ENCODE data around the gene OR6Q1. TPM values are rescaled to one million over a fixed set of nuclear protein-coding genes. Genes with fewer than 3 reads are reported as not detected.

OR6Q1 gene
- total RNA-seq, 1 donor from 2014 or later, result not detected

DNA sequence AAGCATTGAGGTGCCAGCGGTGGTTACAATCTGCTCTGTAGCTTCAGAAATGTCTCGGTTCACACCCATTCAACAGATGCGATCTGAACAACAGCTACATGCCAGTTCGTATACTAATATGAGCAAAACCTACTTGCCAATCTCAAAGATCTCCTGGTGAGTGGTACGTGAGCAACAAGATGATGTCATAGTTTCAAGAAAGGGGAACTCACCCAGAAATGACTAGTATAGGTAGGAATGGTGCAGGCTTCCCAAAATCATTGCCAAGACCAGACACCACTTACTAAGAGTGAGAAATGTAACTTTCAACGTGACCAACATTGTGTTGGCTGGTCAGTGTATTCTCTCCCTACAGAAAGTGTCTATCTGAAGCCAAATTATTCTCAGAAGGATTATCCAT lies 31.1 kb downstream of the OR6Q1 start:
- no peaks in the 10 kb centered on the region for H3K79me2 ChIP-seq (ENCODE audit: low read depth)
- DNase-seq (ENCODE audit: low spot score), result no peak
- H3K36me3 Mint-ChIP-seq, result no peaks in the 10 kb centered on the region
- H3K4me3 ChIP-seq, result no peak overlapping the region
- H3K27ac Mint-ChIP-seq, result no peak overlapping the region
- TF ChIP-seq EZH2phosphoT487 (IDR thresholded peaks at IDR 0.05) (no peak), EZH2 (IDR thresholded peaks at IDR 0.05) (no peak)
- TF ChIP-seq, protein P1, sequence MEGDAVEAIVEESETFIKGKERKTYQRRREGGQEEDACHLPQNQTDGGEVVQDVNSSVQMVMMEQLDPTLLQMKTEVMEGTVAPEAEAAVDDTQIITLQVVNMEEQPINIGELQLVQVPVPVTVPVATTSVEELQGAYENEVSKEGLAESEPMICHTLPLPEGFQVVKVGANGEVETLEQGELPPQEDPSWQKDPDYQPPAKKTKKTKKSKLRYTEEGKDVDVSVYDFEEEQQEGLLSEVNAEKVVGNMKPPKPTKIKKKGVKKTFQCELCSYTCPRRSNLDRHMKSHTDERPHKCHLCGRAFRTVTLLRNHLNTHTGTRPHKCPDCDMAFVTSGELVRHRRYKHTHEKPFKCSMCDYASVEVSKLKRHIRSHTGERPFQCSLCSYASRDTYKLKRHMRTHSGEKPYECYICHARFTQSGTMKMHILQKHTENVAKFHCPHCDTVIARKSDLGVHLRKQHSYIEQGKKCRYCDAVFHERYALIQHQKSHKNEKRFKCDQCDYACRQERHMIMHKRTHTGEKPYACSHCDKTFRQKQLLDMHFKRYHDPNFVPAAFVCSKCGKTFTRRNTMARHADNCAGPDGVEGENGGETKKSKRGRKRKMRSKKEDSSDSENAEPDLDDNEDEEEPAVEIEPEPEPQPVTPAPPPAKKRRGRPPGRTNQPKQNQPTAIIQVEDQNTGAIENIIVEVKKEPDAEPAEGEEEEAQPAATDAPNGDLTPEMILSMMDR (IDR thresholded peaks at IDR 0.05), result no peak
- no peaks in the 10 kb centered on the region for H3F3A ChIP-seq (ENCODE audit: low read depth)
- H3K27me3 Mint-ChIP-seq (ENCODE audit: insufficient read depth, low read depth), result peaks cover 6% of the 10 kb centered on the region
- no peaks in the 10 kb centered on the region for H4K20me1 ChIP-seq (ENCODE audit: low read depth)
- H3K9me3 Mint-ChIP-seq, result no peaks in the 10 kb centered on the region
- H2AFZ ChIP-seq (replicated peaks), result no peak overlapping the region
- H3K4me1 Mint-ChIP-seq, result peaks cover 10% of the 10 kb centered on the region
- no peak overlapping the region for H3K4me2 ChIP-seq
- no peaks in the 10 kb centered on the region for H3K27me3 ChIP-seq
- H3K27ac ChIP-seq, result no peak overlapping the region
- no peak overlapping the region for H3K9ac ChIP-seq
- peaks cover 4% of the 10 kb centered on the region for H3K4me1 ChIP-seq
- no peaks in the 10 kb centered on the region for H3K9me3 ChIP-seq (ENCODE audit: low read depth)
- no peaks in the 10 kb centered on the region for H3K36me3 ChIP-seq
- H3K4me3 Mint-ChIP-seq, result no peak overlapping the region

DNA sequence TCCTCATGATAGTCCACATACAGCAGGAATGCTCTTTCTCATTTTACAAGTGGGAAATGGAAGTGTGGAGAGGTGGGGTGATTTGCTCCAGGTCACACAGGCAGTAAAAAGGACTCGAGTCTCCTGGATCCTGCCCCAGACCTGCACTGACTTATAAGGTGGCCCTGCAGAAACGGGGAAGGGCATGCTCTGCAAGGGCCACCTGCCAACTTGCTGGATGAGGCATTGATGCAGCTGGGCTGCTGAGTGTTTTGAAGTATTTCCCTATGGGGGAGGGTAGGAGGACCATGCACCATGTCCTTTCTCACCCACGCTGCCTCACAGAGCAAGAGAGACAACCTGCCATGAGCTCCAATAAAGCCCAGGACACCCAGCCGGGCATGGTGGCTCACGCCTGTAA lies 36.9 kb downstream of the OR6Q1 start:
- Histone ChIP-seq H3K4me1 (no peaks in the 10 kb centered on the region), H3K79me2 (ENCODE audit: low read depth) (no peaks in the 10 kb centered on the region), H3K4me3 (no peak overlapping the region), H3K27me3 (no peaks in the 10 kb centered on the region), H4K20me1 (ENCODE audit: low read depth) (no peaks in the 10 kb centered on the region), H3K9ac (no peak overlapping the region), H3K9me3 (ENCODE audit: low read depth) (no peaks in the 10 kb centered on the region), H3F3A (ENCODE audit: low read depth) (no peaks in the 10 kb centered on the region), H3K27ac (no peak overlapping the region), H2AFZ (replicated peaks) (no peak overlapping the region), H3K4me2 (no peak overlapping the region), H3K36me3 (no peaks in the 10 kb centered on the region)
- Mint-ChIP-seq H3K9me3 (no peaks in the 10 kb centered on the region), H3K4me3 (no peak overlapping the region), H3K27me3 (ENCODE audit: insufficient read depth, low read depth) (peaks cover 2% of the 10 kb centered on the region), H3K27ac (no peak overlapping the region), H3K36me3 (no peaks in the 10 kb centered on the region), H3K4me1 (no peaks in the 10 kb centered on the region)
- DNase-seq (ENCODE audit: low spot score), result no peak
- TF ChIP-seq, protein P1 (IDR thresholded peaks at IDR 0.05), result no peak
- no peak for TF ChIP-seq EZH2phosphoT487 (IDR thresholded peaks at IDR 0.05)
- no peak for TF ChIP-seq EZH2 (IDR thresholded peaks at IDR 0.05)

DNA sequence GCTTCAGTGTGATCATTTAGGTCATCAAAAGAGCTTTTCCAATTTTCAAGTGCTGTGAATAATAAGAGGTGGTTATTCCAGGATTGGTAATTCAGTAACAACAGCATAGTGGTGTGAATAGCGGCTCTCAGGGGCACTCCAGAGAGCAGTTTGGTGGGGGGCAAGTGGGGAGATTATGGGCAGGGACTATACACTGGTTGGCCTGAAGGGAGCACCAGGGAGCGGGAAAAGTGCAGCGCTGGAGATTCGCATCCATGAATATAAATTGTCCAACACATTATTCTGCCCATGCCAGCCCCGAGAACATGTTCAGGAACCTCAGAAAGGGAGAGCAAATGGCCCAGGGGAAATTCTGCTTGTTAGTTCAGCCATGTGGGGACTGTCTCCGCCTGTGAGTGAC lies 37.9 kb downstream of the OR6Q1 start:
- no peaks in the 10 kb centered on the region for H3K79me2 ChIP-seq (ENCODE audit: low read depth)
- Mint-ChIP-seq H3K4me3 (no peak overlapping the region), H3K9me3 (no peaks in the 10 kb centered on the region), H3K36me3 (no peaks in the 10 kb centered on the region), H3K27ac (no peak overlapping the region), H3K4me1 (no peaks in the 10 kb centered on the region), H3K27me3 (ENCODE audit: insufficient read depth, low read depth) (peaks cover 2% of the 10 kb centered on the region)
- no peak for TF ChIP-seq EZH2 (IDR thresholded peaks at IDR 0.05)
- TF ChIP-seq, protein P1 (IDR thresholded peaks at IDR 0.05), result peak; percentile 21
- H3K27ac ChIP-seq, result no peak overlapping the region
- no peak overlapping the region for H2AFZ ChIP-seq (replicated peaks)
- H3F3A ChIP-seq (ENCODE audit: low read depth), result no peaks in the 10 kb centered on the region
- DNase-seq (ENCODE audit: low spot score), result no peak
- no peaks in the 10 kb centered on the region for H3K27me3 ChIP-seq
- H3K9ac ChIP-seq, result no peak overlapping the region
- H3K36me3 ChIP-seq, result no peaks in the 10 kb centered on the region
- no peaks in the 10 kb centered on the region for H3K9me3 ChIP-seq (ENCODE audit: low read depth)
- H3K4me3 ChIP-seq, result no peak overlapping the region
- no peaks in the 10 kb centered on the region for H3K4me1 ChIP-seq
- no peaks in the 10 kb centered on the region for H4K20me1 ChIP-seq (ENCODE audit: low read depth)
- H3K4me2 ChIP-seq, result no peak overlapping the region

All from neural progenitor cell (in vitro differentiated cells).